PC-9 (cell line): ENCODE results near the gene SLC25A51.

Experiments used
- EZH2 ChIP-seq: fragments of 200-600 bp; sonication (generic); IDR thresholded peaks from 2 replicates; pipeline ENCODE4 v1.8.0; 2017; ENCODE audit warnings: antibody characterized with exemption, low read depth
- TF ChIP-seq, protein P1 (sequence below): fragments of 200-600 bp; sonication (generic); conservative IDR thresholded peaks from 2 replicates; pipeline ENCODE4 v1.6.1; 2017; ENCODE audit warnings: mixed run types, antibody characterized with exemption, mild to moderate bottlenecking, moderate library complexity

DNA sequence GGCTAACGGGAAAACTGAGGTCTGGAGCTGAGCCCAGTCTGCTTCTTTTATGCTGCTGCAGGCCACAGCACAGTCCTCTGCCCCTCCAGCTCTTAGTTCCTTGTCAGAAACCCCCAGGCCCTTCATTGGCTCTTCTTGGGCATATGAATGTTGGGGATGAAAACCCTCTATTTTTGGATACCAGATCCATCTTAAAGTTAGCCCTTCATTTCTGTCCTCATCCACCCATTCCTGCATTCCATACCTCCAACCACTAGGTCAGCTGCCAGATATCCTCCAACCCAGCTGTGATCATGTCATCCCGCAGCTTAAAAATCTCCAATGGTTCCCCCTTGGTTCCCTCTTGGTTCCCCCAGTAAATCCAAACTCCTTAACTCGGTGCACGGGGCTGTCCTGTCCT is 1.8 kb upstream of the SLC25A51 start:
- no peak for TF ChIP-seq EZH2
- TF ChIP-seq, protein P1, sequence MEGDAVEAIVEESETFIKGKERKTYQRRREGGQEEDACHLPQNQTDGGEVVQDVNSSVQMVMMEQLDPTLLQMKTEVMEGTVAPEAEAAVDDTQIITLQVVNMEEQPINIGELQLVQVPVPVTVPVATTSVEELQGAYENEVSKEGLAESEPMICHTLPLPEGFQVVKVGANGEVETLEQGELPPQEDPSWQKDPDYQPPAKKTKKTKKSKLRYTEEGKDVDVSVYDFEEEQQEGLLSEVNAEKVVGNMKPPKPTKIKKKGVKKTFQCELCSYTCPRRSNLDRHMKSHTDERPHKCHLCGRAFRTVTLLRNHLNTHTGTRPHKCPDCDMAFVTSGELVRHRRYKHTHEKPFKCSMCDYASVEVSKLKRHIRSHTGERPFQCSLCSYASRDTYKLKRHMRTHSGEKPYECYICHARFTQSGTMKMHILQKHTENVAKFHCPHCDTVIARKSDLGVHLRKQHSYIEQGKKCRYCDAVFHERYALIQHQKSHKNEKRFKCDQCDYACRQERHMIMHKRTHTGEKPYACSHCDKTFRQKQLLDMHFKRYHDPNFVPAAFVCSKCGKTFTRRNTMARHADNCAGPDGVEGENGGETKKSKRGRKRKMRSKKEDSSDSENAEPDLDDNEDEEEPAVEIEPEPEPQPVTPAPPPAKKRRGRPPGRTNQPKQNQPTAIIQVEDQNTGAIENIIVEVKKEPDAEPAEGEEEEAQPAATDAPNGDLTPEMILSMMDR = no peak
